H1 (cell line): ENCODE measurements around the gene MEX3D. TPM values are rescaled to one million over a fixed set of nuclear protein-coding genes. Genes with fewer than 3 reads are reported as not detected.
A peak's percentile ranks its signal among the peaks of the same experiment; 100 is the strongest.

Source experiments
- CTCF ChIA-PET: fragments of 300-600 bp; sonication (Branson Sonifier 250); formaldehyde crosslinking; loops from one replicate; lab custom pipeline; 2021; ENCODE audit not compliant: partially characterized antibody; lab: Charles Lee
- POLR2A ChIA-PET: fragments of 300-600 bp; sonication (Branson Sonifier 250); formaldehyde crosslinking; loops from one replicate; lab custom pipeline; 2021; ENCODE audit warnings: inconsistent platforms; ENCODE audit not compliant: partially characterized antibody; lab: Charles Lee
- DNase-seq, 2 experiments: peaks; one replicate each; pipeline versions ENCODE4 v3.0.0 to v3.0.0-alpha.2; 2010 to 2022; ENCODE audit warnings: low spot score in 2 of 2, low read depth in 1 of 2, mixed read lengths in 1 of 2
- FAIRE-seq: peaks from 2 replicates; lab custom pipeline; 2011; peaks lifted over from hg19 to GRCh38; lab: Jason Lieb, UNC
- H2AFZ ChIP-seq: 2 replicates; pipeline ENCODE4 v1.8.1; 2012; ENCODE audit warnings: low read length, inconsistent platforms
- H2AK5ac ChIP-seq: 2 replicates; pipeline ENCODE4 v1.6.1; 2013; ENCODE audit warnings: low read depth, low read length
- H2BK120ac ChIP-seq: replicated peaks from 2 replicates; pipeline ENCODE3; 2013; ENCODE audit warnings: low read depth, low read length, inconsistent platforms
- H2BK12ac ChIP-seq: 2 replicates; pipeline ENCODE4 v1.6.1; 2013; ENCODE audit warnings: low read depth, low read length
- H2BK15ac ChIP-seq: 2 replicates; pipeline ENCODE4 v1.6.1; 2013; ENCODE audit warnings: low read length
- H2BK20ac ChIP-seq: 2 replicates; pipeline ENCODE4 v1.6.1; 2013; ENCODE audit warnings: low read length
- H2BK5ac ChIP-seq: 2 replicates; pipeline ENCODE4 v1.6.1; 2013; ENCODE audit warnings: low read depth, low read length
- H3K14ac ChIP-seq: 2 replicates; pipeline ENCODE4 v1.6.1; 2013; ENCODE audit warnings: inconsistent platforms; ENCODE audit not compliant: insufficient read length
- H3K18ac ChIP-seq: 2 replicates; pipeline ENCODE4 v1.6.1; 2013; ENCODE audit warnings: low read length; ENCODE audit errors: extremely low read depth
- H3K23ac ChIP-seq: 2 replicates; pipeline ENCODE4 v1.6.1; 2013; ENCODE audit warnings: inconsistent platforms; ENCODE audit not compliant: insufficient read length
- H3K23me2 ChIP-seq: 2 replicates; pipeline ENCODE4 v1.6.1; 2013; ENCODE audit warnings: low read depth, low read length
- H3K27ac ChIP-seq: 2 replicates; pipeline ENCODE4 v1.6.1; 2011; ENCODE audit warnings: low read depth, low read length, inconsistent platforms
- H3K27me3 ChIP-seq, 4 experiments: replicated peaks in 1 of 4; 1 replicate in 1 of 4; 2 replicates in 3 of 4; pipeline versions ENCODE4 v1.6.1 to v1.8.1; 2011 to 2013; ENCODE audit warnings: low read length in 3 of 4, mild to moderate bottlenecking in 3 of 4, inconsistent platforms in 2 of 4, mixed read lengths in 2 of 4, moderate library complexity in 1 of 4; ENCODE audit not compliant: control insufficient read depth in 3 of 4, insufficient read depth in 3 of 4; ENCODE audit errors: extremely low read depth in 1 of 4
- H3K36me3 ChIP-seq, 4 experiments: 2 replicates each; pipeline versions ENCODE4 v1.6.1 to v1.8.1; 2011 to 2013; ENCODE audit warnings: mild to moderate bottlenecking in 4 of 4, low read length in 3 of 4, moderate library complexity in 2 of 4, control low read depth in 1 of 4, inconsistent platforms in 1 of 4; ENCODE audit not compliant: insufficient read depth in 4 of 4, control insufficient read depth in 2 of 4
- H3K4ac ChIP-seq: replicated peaks from 2 replicates; pipeline ENCODE3; 2013; ENCODE audit warnings: low read length, low read depth, mixed read lengths, inconsistent platforms; ENCODE audit not compliant: insufficient read length
- H3K4me1 ChIP-seq, 4 experiments: replicated peaks in 1 of 4; 1 replicate in 1 of 4; 2 replicates in 3 of 4; pipeline versions ENCODE4 v1.6.1 to v1.8.1; 2011 to 2013; ENCODE audit warnings: low read length in 3 of 4, inconsistent platforms in 2 of 4, mixed read lengths in 1 of 4; ENCODE audit not compliant: insufficient read depth in 4 of 4, control insufficient read depth in 3 of 4
- H3K4me2 ChIP-seq, 2 experiments: 2 replicates each; pipeline versions ENCODE4 v1.6.1 to v1.8.1; 2011 to 2013; ENCODE audit warnings: low read depth in 2 of 2, low read length in 2 of 2, control low read depth in 1 of 2, inconsistent platforms in 1 of 2, mild to moderate bottlenecking in 1 of 2; ENCODE audit not compliant: insufficient read depth in 1 of 2
- H3K4me3 ChIP-seq, 4 experiments: fragments of 200-600, 300-600 bp in 1 of 4; sonication (generic), shearing (Covaris generic), sonication (Bioruptor Twin) in 1 of 4; 2 replicates each; pipeline versions ENCODE4 v1.5.1 to v1.8.1; 2011 to 2016; ENCODE audit warnings: low read length in 4 of 4, low read depth in 3 of 4, control low read depth in 2 of 4, inconsistent platforms in 2 of 4, mild to moderate bottlenecking in 2 of 4, mixed read lengths in 1 of 4, moderate library complexity in 1 of 4; ENCODE audit not compliant: insufficient read depth in 2 of 4; ENCODE audit errors: extremely low read depth in 1 of 4
- H3K56ac ChIP-seq: replicated peaks from 2 replicates; pipeline ENCODE3; 2013; ENCODE audit warnings: low read depth, mild to moderate bottlenecking, mixed read lengths, low read length, inconsistent platforms; ENCODE audit not compliant: insufficient read length
- H3K79me1 ChIP-seq: 2 replicates; pipeline ENCODE4 v1.6.1; 2013; ENCODE audit warnings: low read depth, low read length, control low read depth
- H3K79me2 ChIP-seq, 2 experiments: 2 replicates each; pipeline versions ENCODE4 v1.6.1 to v1.8.1; 2012 to 2013; ENCODE audit warnings: low read length in 2 of 2, mild to moderate bottlenecking in 2 of 2, inconsistent platforms in 1 of 2; ENCODE audit not compliant: insufficient read depth in 2 of 2, control insufficient read depth in 1 of 2
- H3K9ac ChIP-seq, 4 experiments: replicated peaks in 1 of 4; 1 replicate in 1 of 4; 2 replicates in 3 of 4; pipeline versions ENCODE4 v1.6.1 to v1.8.1; 2011 to 2013; ENCODE audit warnings: low read depth in 3 of 4, low read length in 3 of 4, control low read depth in 2 of 4, mild to moderate bottlenecking in 2 of 4, moderate library complexity in 2 of 4, inconsistent platforms in 1 of 4; ENCODE audit errors: extremely low read depth in 1 of 4
- H3K9me3 ChIP-seq, 2 experiments: 2 replicates each; pipeline versions ENCODE4 v1.6.1 to v1.8.1; 2012 to 2013; ENCODE audit warnings: mild to moderate bottlenecking in 2 of 2, moderate library complexity in 2 of 2, control low read depth in 1 of 2, inconsistent platforms in 1 of 2, low read depth in 1 of 2, low read length in 1 of 2, mixed read lengths in 1 of 2; ENCODE audit not compliant: insufficient read depth in 2 of 2
- H4K20me1 ChIP-seq, 2 experiments: replicated peaks in 1 of 2; 2 replicates each; pipeline versions ENCODE3 to v1.8.1; 2011 to 2013; ENCODE audit warnings: inconsistent platforms in 2 of 2, low read length in 2 of 2, mild to moderate bottlenecking in 1 of 2; ENCODE audit not compliant: insufficient read depth in 2 of 2, control insufficient read depth in 1 of 2
- H4K5ac ChIP-seq: 2 replicates; pipeline ENCODE4 v1.6.1; 2013; ENCODE audit warnings: low read length, low read depth, mixed read lengths, inconsistent platforms; ENCODE audit not compliant: insufficient read length
- H4K8ac ChIP-seq: 2 replicates; pipeline ENCODE4 v1.8.0; 2013; ENCODE audit warnings: mild to moderate bottlenecking, moderate library complexity, low read length, inconsistent platforms; ENCODE audit not compliant: insufficient read depth; ENCODE audit errors: extremely low read depth
- H4K91ac ChIP-seq: replicated peaks from 2 replicates; pipeline ENCODE3; 2013; ENCODE audit warnings: low read length, mixed read lengths, inconsistent platforms; ENCODE audit not compliant: insufficient read length
- KDM1A ChIP-seq: fragments of 200-600, 300-600 bp; sonication (generic); IDR thresholded peaks from 2 replicates; pipeline ENCODE4 v1.7.1; 2016; ENCODE audit warnings: mild to moderate bottlenecking, low read length, borderline replicate concordance
- PHF8 ChIP-seq: fragments of 200-600 bp; sonication (generic); conservative IDR thresholded peaks from 2 replicates; pipeline ENCODE4 v1.7.1; 2012; ENCODE audit warnings: low read depth, mild to moderate bottlenecking, inconsistent platforms, low read length, moderate library complexity
- RNF2 ChIP-seq: fragments of 200-900, 300-1000 bp; sonication (generic); IDR thresholded peaks from 2 replicates; pipeline ENCODE4 v1.7.1; 2016; ENCODE audit warnings: borderline replicate concordance, low read depth, mild to moderate bottlenecking, antibody characterized with exemption, low read length; ENCODE audit not compliant: poor library complexity, severe bottlenecking; ENCODE audit errors: missing control alignments
- SP2 ChIP-seq: IDR thresholded peaks from 2 replicates; pipeline ENCODE4 v1.6.1; 2012; ENCODE audit warnings: mild to moderate bottlenecking, low read length, inconsistent platforms
- SP4 ChIP-seq: IDR thresholded peaks from 2 replicates; pipeline ENCODE4 v1.6.1; 2012; ENCODE audit warnings: low read length, inconsistent platforms
- TBP ChIP-seq: IDR thresholded peaks from 2 replicates; pipeline ENCODE4 v1.6.1; 2011; ENCODE audit warnings: low read depth, low read length, improper control_type of control experiment
- USF2 ChIP-seq: IDR thresholded peaks from 2 replicates; pipeline ENCODE4 v1.6.1; 2011; ENCODE audit warnings: low read length, improper control_type of control experiment
- WGBS, 2 experiments: shearing (Covaris generic) in 1 of 2; methylation state at CpG; one replicate each; pipeline versions ENCODE4 v1.1.6 to v1.1.7; 2013 to 2015; ENCODE audit warnings: low lambda C conversion rate in 2 of 2, mixed read lengths in 2 of 2, inconsistent platforms in 1 of 2, low coverage in 1 of 2, missing lambda C conversion rate in 1 of 2; ENCODE audit not compliant: insufficient replicate concordance in 2 of 2, insufficient coverage in 1 of 2, insufficient read length in 1 of 2; ENCODE audit errors: extremely low coverage in 1 of 2, missing lambda C conversion rate in 1 of 2; 5-methylcytosine and 5-hydroxymethylcytosine counted together
- long read RNA-seq, 2 experiments: library from RNA in 1 of 2; library from capped mRNA in 1 of 2; stranded (forward); transcript quantifications; one replicate each; pipeline ENCODE4 v2.0.0, GENCODE V29; 2021; ENCODE audit warnings: inconsistent platforms in 1 of 2
- polyA minus RNA-seq, 3 experiments: library from RNA; depleted of rRNA, polyadenylated mRNA; stranded (reverse); fragments of >200 nt; gene quantifications; 1 replicate in 2 of 3; 2 replicates in 1 of 3; pipeline ENCODE4 v1.2.3, GENCODE V29; 2011
- polyA plus RNA-seq, 7 experiments: library from polyadenylated mRNA; depleted of rRNA in 3 of 7; stranded (reverse) in 5 of 7; unstranded in 2 of 7; fragments of >200 nt in 5 of 7; fragments of 200-250 nt in 2 of 7; gene quantifications; 1 replicate in 5 of 7; 2 replicates in 1 of 7; 4 replicates in 1 of 7; pipeline versions ENCODE4 v1.2.1 to v1.2.3, GENCODE V29; 2011 to 2013; ENCODE audit warnings: missing spikeins in 2 of 7, mixed read lengths in 2 of 7
- total RNA-seq: library from RNA; stranded (reverse); fragmentation: NEBNext Ultra II Directional; extraction: Animal tissue kit (Norgen Biotek cat#: 25700); gene quantifications from 2 replicates; pipeline ENCODE4 v1.2.1, GENCODE V29; 2021

Gene MEX3D
- total RNA-seq (78.8 and 83.4 TPM in 2 replicates), polyA plus RNA-seq (2011; rRNA removed) (20.8 and 32.1 TPM in 2 replicates), polyA minus RNA-seq (2011; rRNA and poly(A)+ RNA removed) (3.1 and 6.7 TPM in 2 replicates)
- 26.0 TPM for polyA plus RNA-seq (2011; cell fraction: cytosol; rRNA removed)
- polyA plus RNA-seq (2011; cell fraction: nucleus; rRNA removed): 30.2 TPM
- polyA plus RNA-seq (2012, experiment 1 of 2): 18.2 to 26.2 TPM (median 24.6 TPM) in 4 replicates
- 15.1 TPM for polyA plus RNA-seq (2012, experiment 2 of 2)
- polyA plus RNA-seq (2013, experiment 1 of 2): 41.2 TPM
- 41.1 TPM for polyA plus RNA-seq (2013, experiment 2 of 2)
- polyA minus RNA-seq (2011; cell fraction: cytosol; rRNA and poly(A)+ RNA removed): 76.2 TPM
- polyA minus RNA-seq (2011; cell fraction: nucleus; rRNA and poly(A)+ RNA removed): 34.3 TPM
- long read RNA-seq, experiment 1, transcript MEX3D-201 (2 exons, 2,850 nt): major isoform, 8 of 55 reads
- long read RNA-seq, experiment 1, partial matches to known transcripts: 5 of 55 reads
- long read RNA-seq, experiment 1, other reads (novel, unspliced or antisense): 40 of 55 reads
- long read RNA-seq, experiment 2: 0 reads

- no peak for FAIRE-seq
- Histone ChIP-seq H2BK20ac (no peak within 1 kb of the TSS), H3K36me3 (no peaks in the 10 kb centered on the region; a peak in 1 of 8 replicates), H3K9me3 (peaks cover 0 to 8% of the 10 kb centered on the region in 2 experiments; a peak in 2 of 4 replicates), H2AFZ (no peak within 1 kb of the TSS), H3K18ac (peak within 1 kb of the TSS; percentile 48; the same call in 1 of the 2 replicates), H3K56ac (no peak within 1 kb of the TSS), H3K23me2 (peaks cover 3% of the 10 kb centered on the region; the same call in 1 of the 2 replicates), H4K5ac (peak within 1 kb of the TSS; percentile 43), H3K23ac (no peak within 1 kb of the TSS), H4K91ac (peak within 1 kb of the TSS; percentile 65), H2BK5ac (no peak within 1 kb of the TSS), H2AK5ac (no peak within 1 kb of the TSS), H3K4me2 (peak within 1 kb of the TSS; percentile 88 to 94), H3K4me3 (peak within 1 kb of the TSS; percentile 68 to 99 (median 85)), H3K4ac (no peak within 1 kb of the TSS), H2BK15ac (no peak within 1 kb of the TSS), H3K27me3 (peaks cover 8 to 26% (median 14%) of the 10 kb centered on the region in 4 experiments), H2BK12ac (peak within 1 kb of the TSS; percentile 33; the same call in 1 of the 2 replicates), H3K79me2 (peaks cover 12 to 36% of the 10 kb centered on the region in 2 experiments), H4K8ac (peak within 1 kb of the TSS; percentile 93), H2BK120ac (no peak within 1 kb of the TSS), H4K20me1 (peaks cover 15 to 16% of the 10 kb centered on the region in 2 experiments), H3K27ac (peak within 1 kb of the TSS; percentile 91), H3K14ac (no peak within 1 kb of the TSS), H3K4me1 (peaks cover 0 to 10% (median 7%) of the 10 kb centered on the region in 4 experiments; a peak in 6 of 7 replicates), H3K79me1 (peaks cover 9% of the 10 kb centered on the region; the same call in 1 of the 2 replicates), H3K9ac (peak within 1 kb of the TSS; percentile 35 to 98 (median 94); a peak in 6 of 7 replicates)
- DNase-seq: peak in 1 of 2 experiments; percentile 79
- ChIA-PET POLR2A (interaction anchor here (0.8 to 2.1 kb wide), 5 partner anchors 8 to 75 kb away, joined by 3 to 18 read pairs (median 4); partner anchors contain the start of gene MBD3), CTCF (interaction anchor here (0.7 to 1.4 kb wide), 4 partner anchors 20 to 308 kb away, joined by 3 read pairs; no protein-coding TSS in a partner anchor)
- WGBS, 2 experiments: 72% methylated on average over 6 of the region's 63 CpGs; no CpG with 5 or more reads in 1 of the 2 experiments
- TF ChIP-seq KDM1A: peak; percentile 48; the same call in 1 of the 2 replicates
- TF ChIP-seq SP4: 0 out of 2 replicates have a peak, but pooled peaks have one; percentile 71
- TF ChIP-seq SP2: no peak
- TF ChIP-seq USF2: peak; percentile 73
- peak; percentile 78 for TF ChIP-seq RNF2
- TF ChIP-seq PHF8: no peak; the same call in 1 of the 2 replicates
- no peak for TF ChIP-seq TBP
Observed at GRCh38 chr19:1568320-1569019, at the start of gene MEX3D. TSS of gene MEX3D (minus strand) at chr19:1568325. CDS start at chr19:1568058, 267 bp downstream.
